GM19452 (cell line): Measurements from ENCODE around the gene PTGR3.
"Not testable (repeated sequence)": the region's sequence is repeated elsewhere in the genome, so short reads cannot be mapped to it uniquely, and the experiment has no call there.

Experiments
- ATAC-seq: cut with Tn5 transposase; IDR thresholded peaks from one replicate; pipeline ENCODE4 v1.9.1; 2021; ENCODE audit not compliant: unreplicated experiment

Gene PTGR3

GRCh38 chr18:75204269-75204731 lies 4.6 kb downstream of the PTGR3 start:
- ATAC-seq, result no peak

- no peak for ATAC-seq
Measured at GRCh38 chr18:75203416-75204268, 5.3 kb downstream of the PTGR3 start.

GRCh38 chr18:75202696-75203365 lies 6.1 kb downstream of the PTGR3 start:
- no peak for ATAC-seq

- ATAC-seq, result no peak
Measured at GRCh38 chr18:75201282-75202270, 7.4 kb downstream of the PTGR3 start.

- ATAC-seq, result no peak
Measured at GRCh38 chr18:75200605-75201280, 8.2 kb downstream of the PTGR3 start.

GRCh38 chr18:75200071-75200470 lies 8.9 kb downstream of the PTGR3 start:
- ATAC-seq, result no peak

- no peak for ATAC-seq
Measured at GRCh38 chr18:75199327-75199726, 9.6 kb downstream of the PTGR3 start.

GRCh38 chr18:75198036-75198435 lies 10.9 kb downstream of the PTGR3 start:
- no peak for ATAC-seq

- ATAC-seq, result no peak
Measured at GRCh38 chr18:75192899-75193298, 16.0 kb downstream of the PTGR3 start.

- ATAC-seq, result no peak
Measured at GRCh38 chr18:75189696-75190095, 19.2 kb downstream of the PTGR3 start.

GRCh38 chr18:75187702-75188101 lies 21.2 kb downstream of the PTGR3 start:
- ATAC-seq, result not testable (repeated sequence)

- ATAC-seq, result no peak
Measured at GRCh38 chr18:75185460-75185859, 23.5 kb downstream of the PTGR3 start.

- ATAC-seq, result no peak
Measured at GRCh38 chr18:75183973-75184493, 24.9 kb downstream of the PTGR3 start.

GRCh38 chr18:75183524-75183923 lies 25.4 kb downstream of the PTGR3 start:
- no peak for ATAC-seq

GRCh38 chr18:75179819-75180600 lies 28.9 kb downstream of the PTGR3 start:
- ATAC-seq, result no peak

- no peak for ATAC-seq
Measured at GRCh38 chr18:75178376-75178775, 30.6 kb downstream of the PTGR3 start.

- ATAC-seq, result no peak
Measured at GRCh38 chr18:75176849-75177248, 32.1 kb downstream of the PTGR3 start.

- no peak for ATAC-seq
Measured at GRCh38 chr18:75173738-75174137, 35.2 kb downstream of the PTGR3 start.

- ATAC-seq, result peak; percentile 93
Measured at GRCh38 chr18:75173125-75173432, 35.9 kb downstream of the PTGR3 start.
